ENCODE data around the gene TMEM183A.

GRCh38 chr1:203073469-203073868, 66.3 kb downstream of the TMEM183A start:
- TF ChIP-seq CTCF (IDR thresholded peaks at IDR 0.05; ENCODE audit: insufficient read depth, low read length, poor library complexity, severe bottlenecking) (no peak), EZH2phosphoT487 (conservative IDR thresholded peaks at IDR 0.05; ENCODE audit: low read length) (no peak)
